OCI-LY1 (cell line): ENCODE data around the gene BRS3.

Experiments used
- H2AFZ ChIP-seq: fragments of 200-600 bp; sonication (generic), shearing (Covaris generic); 2 replicates; pipeline ENCODE4 v1.6.0; 2014; ENCODE audit warnings: antibody characterized with exemption, mild to moderate bottlenecking, low read length
- H3F3A ChIP-seq: fragments of 200-600 bp; sonication (generic), shearing (Covaris generic); 2 replicates; pipeline ENCODE4 v1.6.0; 2014; ENCODE audit warnings: mild to moderate bottlenecking, antibody characterized with exemption, low read length, moderate library complexity; ENCODE audit not compliant: insufficient read depth
- H3K27ac ChIP-seq: fragments of 200-600 bp; sonication (generic); 2 replicates; pipeline ENCODE4 v1.5.1; 2014; ENCODE audit warnings: low read length, mixed run types, mild to moderate bottlenecking, low read depth; ENCODE audit not compliant: poor library complexity, severe bottlenecking
- H3K27me3 ChIP-seq: fragments of 200-600 bp; sonication (generic); 2 replicates; pipeline ENCODE4 v1.6.0; 2014; ENCODE audit warnings: antibody characterized with exemption, mild to moderate bottlenecking, low read length, moderate library complexity; ENCODE audit not compliant: insufficient read depth
- H3K36me3 ChIP-seq: fragments of 200-600 bp; sonication (generic); 2 replicates; pipeline ENCODE4 v1.6.1; 2014; ENCODE audit warnings: mild to moderate bottlenecking, antibody characterized with exemption, low read length, moderate library complexity, mixed read lengths; ENCODE audit not compliant: insufficient read depth
- H3K4me1 ChIP-seq: fragments of 200-600 bp; sonication (generic); 2 replicates; pipeline ENCODE4 v1.5.1; 2014; ENCODE audit warnings: mild to moderate bottlenecking, low read length, moderate library complexity; ENCODE audit not compliant: insufficient read depth, severe bottlenecking
- H3K4me2 ChIP-seq: fragments of 200-600 bp; sonication (generic), shearing (Covaris generic); 2 replicates; pipeline ENCODE4 v1.6.1; 2014; ENCODE audit warnings: low read length
- H3K4me3 ChIP-seq: fragments of 200-600 bp; sonication (generic); 2 replicates; pipeline ENCODE4 v1.5.1; 2014; ENCODE audit warnings: low read length, low read depth, mild to moderate bottlenecking, mixed read lengths; ENCODE audit not compliant: poor library complexity, severe bottlenecking
- H3K79me2 ChIP-seq: fragments of 200-600 bp; shearing (Covaris generic); 2 replicates; pipeline ENCODE4 v1.6.1; 2016; ENCODE audit warnings: mixed run types, low read length, mixed read lengths; ENCODE audit not compliant: insufficient read depth
- H3K9ac ChIP-seq: fragments of 200-600 bp; sonication (generic), shearing (Covaris generic); 2 replicates; pipeline ENCODE4 v1.6.1; 2014; ENCODE audit warnings: mild to moderate bottlenecking, low read length, mixed read lengths
- H3K9me2 ChIP-seq: fragments of 200-600 bp; sonication (generic), shearing (Covaris generic); 2 replicates; pipeline ENCODE4 v1.6.1; 2014; ENCODE audit warnings: low read depth, mild to moderate bottlenecking, low read length, mixed read lengths
- H3K9me3 ChIP-seq: fragments of 200-600 bp; shearing (Covaris generic); 2 replicates; pipeline ENCODE4 v1.6.1; 2014; ENCODE audit warnings: low read length, mixed read lengths
- H4K20me1 ChIP-seq: fragments of 200-600 bp; sonication (generic), shearing (Covaris generic); 2 replicates; pipeline ENCODE4 v1.6.0; 2016; ENCODE audit warnings: mild to moderate bottlenecking, low read length; ENCODE audit not compliant: insufficient read depth
- EZH2 ChIP-seq: fragments of 200-600 bp; sonication (generic), shearing (Covaris generic); IDR thresholded peaks from 2 replicates; pipeline ENCODE4 v1.8.0; 2017; ENCODE audit warnings: borderline replicate concordance, mixed run types, mild to moderate bottlenecking, antibody characterized with exemption, low read length, moderate library complexity, mixed read lengths
- TF ChIP-seq, protein P1 (sequence below): fragments of 200-600 bp; sonication (generic), shearing (Covaris generic); IDR thresholded peaks from 2 replicates; pipeline ENCODE4 v1.5.1; 2017; ENCODE audit warnings: mild to moderate bottlenecking, antibody characterized with exemption, low read length, moderate library complexity, mixed read lengths

Gene BRS3

DNA sequence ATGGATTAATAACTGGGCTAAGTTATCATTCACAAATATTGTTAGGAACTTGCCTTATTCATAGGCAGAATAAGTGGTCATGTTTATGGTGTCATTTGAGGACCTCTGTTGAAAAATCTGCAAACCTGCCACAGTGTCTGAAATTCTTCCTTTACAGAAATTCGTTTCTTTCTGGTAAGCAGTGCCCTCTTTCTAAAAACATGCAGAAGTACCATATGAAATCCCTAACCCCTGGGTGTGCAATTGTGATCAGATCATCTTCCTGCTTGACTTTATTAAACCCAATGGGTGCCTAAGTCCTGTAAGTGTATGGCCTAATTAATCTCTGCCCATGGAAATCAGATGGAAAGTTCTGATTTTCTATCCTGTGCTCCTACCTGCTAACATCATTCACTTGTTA is 5.3 kb downstream of the BRS3 start:
- H2AFZ ChIP-seq: no peak overlapping the region
- H3K9me3 ChIP-seq: no peaks in the 10 kb centered on the region
- no peak overlapping the region for H3K4me2 ChIP-seq
- H3K27me3 ChIP-seq: no peaks in the 10 kb centered on the region
- no peaks in the 10 kb centered on the region for H3K36me3 ChIP-seq
- H3K79me2 ChIP-seq: peaks cover 3% of the 10 kb centered on the region
- H4K20me1 ChIP-seq: no peaks in the 10 kb centered on the region
- H3K9me2 ChIP-seq: no peaks in the 10 kb centered on the region
- H3K27ac ChIP-seq: no peak overlapping the region
- TF ChIP-seq, protein P1, sequence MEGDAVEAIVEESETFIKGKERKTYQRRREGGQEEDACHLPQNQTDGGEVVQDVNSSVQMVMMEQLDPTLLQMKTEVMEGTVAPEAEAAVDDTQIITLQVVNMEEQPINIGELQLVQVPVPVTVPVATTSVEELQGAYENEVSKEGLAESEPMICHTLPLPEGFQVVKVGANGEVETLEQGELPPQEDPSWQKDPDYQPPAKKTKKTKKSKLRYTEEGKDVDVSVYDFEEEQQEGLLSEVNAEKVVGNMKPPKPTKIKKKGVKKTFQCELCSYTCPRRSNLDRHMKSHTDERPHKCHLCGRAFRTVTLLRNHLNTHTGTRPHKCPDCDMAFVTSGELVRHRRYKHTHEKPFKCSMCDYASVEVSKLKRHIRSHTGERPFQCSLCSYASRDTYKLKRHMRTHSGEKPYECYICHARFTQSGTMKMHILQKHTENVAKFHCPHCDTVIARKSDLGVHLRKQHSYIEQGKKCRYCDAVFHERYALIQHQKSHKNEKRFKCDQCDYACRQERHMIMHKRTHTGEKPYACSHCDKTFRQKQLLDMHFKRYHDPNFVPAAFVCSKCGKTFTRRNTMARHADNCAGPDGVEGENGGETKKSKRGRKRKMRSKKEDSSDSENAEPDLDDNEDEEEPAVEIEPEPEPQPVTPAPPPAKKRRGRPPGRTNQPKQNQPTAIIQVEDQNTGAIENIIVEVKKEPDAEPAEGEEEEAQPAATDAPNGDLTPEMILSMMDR: no peak
- no peak for TF ChIP-seq EZH2
- no peak overlapping the region for H3K4me3 ChIP-seq
- no peak overlapping the region for H3K9ac ChIP-seq
- H3F3A ChIP-seq: no peaks in the 10 kb centered on the region
- peaks cover 9% of the 10 kb centered on the region for H3K4me1 ChIP-seq

DNA sequence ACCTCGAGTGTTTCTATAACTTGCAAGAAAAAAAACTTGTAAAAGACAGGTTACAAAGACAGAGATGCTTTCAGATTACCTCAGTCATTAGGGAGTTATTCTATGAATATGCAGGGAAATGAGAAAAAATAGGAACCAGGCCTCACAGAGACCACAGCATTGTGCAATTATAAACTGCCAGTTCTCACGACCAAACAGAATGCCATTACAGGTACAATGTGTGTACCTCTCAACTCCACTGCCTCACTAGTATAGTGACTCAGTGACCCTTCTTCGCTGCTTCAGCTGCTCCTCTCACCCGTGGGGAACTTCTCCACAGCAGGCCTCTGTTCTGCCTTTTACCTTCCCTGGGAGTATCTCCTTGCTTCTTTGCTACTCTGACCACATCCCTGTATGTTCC is 7.3 kb downstream of the BRS3 start:
- Histone ChIP-seq H3K27me3 (no peaks in the 10 kb centered on the region), H3K36me3 (0 out of 2 replicates have a peak, but pooled peaks cover under 1% of the 10 kb centered on the region)

DNA sequence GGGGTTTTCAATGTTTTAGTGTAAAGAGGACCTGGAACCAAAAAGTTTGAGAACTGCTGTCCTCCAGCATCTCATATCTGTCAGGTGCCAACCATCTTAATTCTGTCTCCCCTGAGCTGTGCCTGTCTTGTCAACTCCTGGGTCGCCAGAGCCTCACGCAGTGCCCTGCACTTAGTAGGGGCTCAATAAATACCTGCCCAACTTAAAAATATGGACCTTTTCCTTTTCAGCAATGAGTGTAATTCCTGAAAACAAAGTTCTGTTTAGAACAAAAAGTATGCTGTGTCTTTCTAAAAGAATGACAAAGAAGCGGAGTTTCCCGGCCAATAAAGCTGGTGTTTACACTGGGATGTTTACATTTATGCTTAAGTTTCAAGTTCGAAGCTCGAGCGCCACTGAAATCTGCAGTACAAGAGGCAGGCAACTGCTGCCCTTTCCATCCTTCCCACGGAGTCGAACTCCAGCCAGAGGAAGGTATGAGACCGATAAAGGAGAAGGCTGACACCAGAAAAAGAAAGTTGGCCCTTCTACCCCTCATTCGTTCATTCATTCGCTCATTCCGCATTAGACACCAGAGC is 8.5 kb downstream of the BRS3 start:
- no peaks in the 10 kb centered on the region for H3F3A ChIP-seq
- H3K27ac ChIP-seq: peak overlapping the region; percentile 80
- peak overlapping the region; percentile 94 for H3K9ac ChIP-seq
- H3K36me3 ChIP-seq: peaks cover 13% of the 10 kb centered on the region
- H2AFZ ChIP-seq: 0 out of 2 replicates have a peak overlapping the region, but pooled peaks have one; percentile 85
- no peaks in the 10 kb centered on the region for H3K27me3 ChIP-seq
- peaks cover 24% of the 10 kb centered on the region for H3K4me1 ChIP-seq
- no peaks in the 10 kb centered on the region for H3K9me3 ChIP-seq
- H3K4me3 ChIP-seq: peak overlapping the region; percentile 94
- H3K9me2 ChIP-seq: no peaks in the 10 kb centered on the region
- H3K79me2 ChIP-seq: peaks cover 12% of the 10 kb centered on the region
- no peak for TF ChIP-seq EZH2
- TF ChIP-seq, protein P1: no peak
- peak overlapping the region; percentile 87 for H3K4me2 ChIP-seq
- H4K20me1 ChIP-seq: no peaks in the 10 kb centered on the region

More for the DNA sequence above, 7.3 kb downstream of the BRS3 start:
- H3K27ac ChIP-seq: no peak overlapping the region
- H3K4me2 ChIP-seq: no peak overlapping the region
- H3K9ac ChIP-seq: no peak overlapping the region
- no peaks in the 10 kb centered on the region for H3F3A ChIP-seq
- H3K9me2 ChIP-seq: no peaks in the 10 kb centered on the region
- no peak overlapping the region for H3K4me3 ChIP-seq
- H3K4me1 ChIP-seq: peaks cover 24% of the 10 kb centered on the region
- no peaks in the 10 kb centered on the region for H4K20me1 ChIP-seq
- TF ChIP-seq, protein P1: no peak
- TF ChIP-seq EZH2: no peak
- peaks cover 12% of the 10 kb centered on the region for H3K79me2 ChIP-seq
- no peak overlapping the region for H2AFZ ChIP-seq
- no peaks in the 10 kb centered on the region for H3K9me3 ChIP-seq
